SK-N-SH treated with all-trans-retinoic acid at 6 μM for 48 hours (cell line): ENCODE measurements around the gene MYO1F.

Experiments used
- CREB5 ChIP-seq: fragments of 250-450 bp; sonication (Bioruptor Pico); IDR thresholded peaks from 2 replicates; pipeline ENCODE4 v1.5.1; 2020; ENCODE audit warnings: low read depth, mild to moderate bottlenecking, moderate library complexity
- CSDC2 ChIP-seq: fragments of 250-450 bp; sonication (Bioruptor Pico); IDR thresholded peaks from 2 replicates; pipeline ENCODE4 v1.5.0; 2020; ENCODE audit warnings: mild to moderate bottlenecking, moderate library complexity
- ESRRG ChIP-seq: fragments of 250-450 bp; sonication (Bioruptor Pico); IDR thresholded peaks from 2 replicates; pipeline ENCODE4 v1.6.1; 2021; ENCODE audit warnings: mild to moderate bottlenecking
- ISL1 ChIP-seq: fragments of 250-450 bp; sonication (Bioruptor Pico); IDR thresholded peaks from 2 replicates; pipeline ENCODE4 v2.1.2; 2022; ENCODE audit warnings: mild to moderate bottlenecking, moderate library complexity
- PATZ1 ChIP-seq: fragments of 250-450 bp; sonication (Bioruptor Pico); IDR thresholded peaks from 2 replicates; pipeline ENCODE4 v1.8.0; 2020; ENCODE audit warnings: mild to moderate bottlenecking, moderate library complexity, borderline replicate concordance
- RARB ChIP-seq: fragments of 250-450 bp; sonication (Bioruptor Pico); IDR thresholded peaks from 2 replicates; pipeline ENCODE4 v1.8.0; 2021; ENCODE audit warnings: mild to moderate bottlenecking, moderate library complexity
- SNAI2 ChIP-seq: fragments of 250-450 bp; sonication (Bioruptor Pico); IDR thresholded peaks from 2 replicates; pipeline ENCODE4 v1.5.0; 2020; ENCODE audit warnings: mild to moderate bottlenecking, moderate library complexity
- ZFP3 ChIP-seq: fragments of 250-450 bp; sonication (Bioruptor Pico); IDR thresholded peaks from 2 replicates; pipeline ENCODE4 v1.5.0; 2020; ENCODE audit warnings: mild to moderate bottlenecking, moderate library complexity
- ZNF565 ChIP-seq: fragments of 450-650 bp; formaldehyde crosslinking; conservative IDR thresholded peaks from 2 replicates; pipeline ENCODE4 v1.5.0; 2020; ENCODE audit warnings: low read depth, mild to moderate bottlenecking, moderate library complexity
- ZNF8 ChIP-seq: fragments of 450-650 bp; formaldehyde crosslinking; IDR thresholded peaks from 2 replicates; pipeline ENCODE4 v1.5.0; 2020; ENCODE audit warnings: mild to moderate bottlenecking, moderate library complexity

- TF ChIP-seq ISL1 (no peak), ZFP3 (no peak), ZNF8 (CRISPR knock-in tag) (no peak), PATZ1 (no peak), ZNF565 (CRISPR knock-in tag) (no peak), ESRRG (CRISPR knock-in tag) (no peak), RARB (CRISPR knock-in tag) (no peak), CREB5 (CRISPR knock-in tag) (no peak), CSDC2 (CRISPR knock-in tag) (no peak), SNAI2 (CRISPR knock-in tag) (no peak)
These were observed 16.0 kb downstream of the MYO1F start for GRCh38 chr19:8561075-8561764.
